ENCODE results near the gene PRRC2A. TPM values are rescaled to one million over a fixed set of nuclear protein-coding genes. Genes with fewer than 3 reads are reported as not detected.
A peak's percentile ranks its signal among the peaks of the same experiment; 100 is the strongest.

Gene PRRC2A
- total RNA-seq, 4 donors from 2014 or later: 42.8 to 84.9 (median 67.7) TPM

GRCh38 chr6:31642798-31643570 is 22.5 kb downstream of the PRRC2A start:
- no peak overlapping the region for H3K4me3 ChIP-seq
- no peaks in the 10 kb centered on the region for H3K9me3 ChIP-seq
- no peaks in the 10 kb centered on the region for H3K4me1 ChIP-seq
- intact Hi-C loops (cut with DNase I): no loop called here
- H3K27ac ChIP-seq: no peak overlapping the region
- no peak for TF ChIP-seq CTCF (IDR thresholded peaks at IDR 0.05)
- TF ChIP-seq POLR2A (IDR thresholded peaks at IDR 0.05): no peak
- no peaks in the 10 kb centered on the region for H3K27me3 ChIP-seq
- 88 to 90% methylated on average over 6 of the region's 6 CpGs for WGBS, 2 donors
- peaks cover 61 to 100% (median 70%) of the 10 kb centered on the region in 3 donors for H3K36me3 ChIP-seq
- no peak for DNase-seq

GRCh38 chr6:31643818-31644454 is 23.4 kb downstream of the PRRC2A start:
- no peaks in the 10 kb centered on the region for H3K4me1 ChIP-seq
- H3K9me3 ChIP-seq: no peaks in the 10 kb centered on the region
- peaks cover 68 to 100% (median 80%) of the 10 kb centered on the region in 3 donors for H3K36me3 ChIP-seq
- intact Hi-C loops (cut with DNase I): no loop called here
- DNase-seq: no peak
- WGBS, 2 donors: 81 to 93% methylated on average over 9 of the region's 17 CpGs
- no peak overlapping the region for H3K27ac ChIP-seq
- H3K27me3 ChIP-seq: no peaks in the 10 kb centered on the region
- H3K4me3 ChIP-seq: no peak overlapping the region
- no peak for TF ChIP-seq CTCF (IDR thresholded peaks at IDR 0.05)
- no peak for TF ChIP-seq POLR2A (IDR thresholded peaks at IDR 0.05)

- WGBS, 2 donors: 94 to 97% methylated on average over 4 to 5 of the region's 9 CpGs
- Histone ChIP-seq H3K36me3 (peaks cover 68 to 100% (median 83%) of the 10 kb centered on the region in 3 donors), H3K9me3 (no peaks in the 10 kb centered on the region), H3K4me3 (no peak overlapping the region), H3K27me3 (no peaks in the 10 kb centered on the region), H3K4me1 (peaks cover 0 to 5% (median 3%) of the 10 kb centered on the region in 3 donors), H3K27ac (no peak overlapping the region)
- intact Hi-C loops (cut with DNase I): no loop called here
- TF ChIP-seq POLR2A (IDR thresholded peaks at IDR 0.05): no peak
- no peak for TF ChIP-seq CTCF (IDR thresholded peaks at IDR 0.05)
- no peak for DNase-seq
These were observed 24.8 kb downstream of the PRRC2A start for GRCh38 chr6:31645325-31645724.

GRCh38 chr6:31651602-31652191 is 31.2 kb downstream of the PRRC2A start:
- Histone ChIP-seq H3K4me3 (peak overlapping the region; percentile 59 to 95 (median 78)), H3K36me3 (peaks cover 26 to 67% (median 34%) of the 10 kb centered on the region in 3 donors), H3K27ac (peak overlapping the region; percentile 94 to 100 (median 99)), H3K4me1 (peaks cover 7 to 33% (median 25%) of the 10 kb centered on the region in 3 donors), H3K9me3 (no peaks in the 10 kb centered on the region), H3K27me3 (no peaks in the 10 kb centered on the region)
- 2 to 3% methylated on average over 21 to 23 of the region's 29 CpGs for WGBS, 2 donors
- peak; percentile 64 for DNase-seq
- TF ChIP-seq CTCF (IDR thresholded peaks at IDR 0.05): no peak
- intact Hi-C loops (cut with DNase I): no loop called here
